HG02678 (cell line): ENCODE data around the gene CALHM6.

ENCODE experiments used
- ATAC-seq: cut with Tn5 transposase; IDR thresholded peaks from one replicate; pipeline ENCODE4 v1.9.1; 2021; ENCODE audit warnings: mild to moderate bottlenecking, moderate library complexity; ENCODE audit not compliant: unreplicated experiment

Gene CALHM6

DNA sequence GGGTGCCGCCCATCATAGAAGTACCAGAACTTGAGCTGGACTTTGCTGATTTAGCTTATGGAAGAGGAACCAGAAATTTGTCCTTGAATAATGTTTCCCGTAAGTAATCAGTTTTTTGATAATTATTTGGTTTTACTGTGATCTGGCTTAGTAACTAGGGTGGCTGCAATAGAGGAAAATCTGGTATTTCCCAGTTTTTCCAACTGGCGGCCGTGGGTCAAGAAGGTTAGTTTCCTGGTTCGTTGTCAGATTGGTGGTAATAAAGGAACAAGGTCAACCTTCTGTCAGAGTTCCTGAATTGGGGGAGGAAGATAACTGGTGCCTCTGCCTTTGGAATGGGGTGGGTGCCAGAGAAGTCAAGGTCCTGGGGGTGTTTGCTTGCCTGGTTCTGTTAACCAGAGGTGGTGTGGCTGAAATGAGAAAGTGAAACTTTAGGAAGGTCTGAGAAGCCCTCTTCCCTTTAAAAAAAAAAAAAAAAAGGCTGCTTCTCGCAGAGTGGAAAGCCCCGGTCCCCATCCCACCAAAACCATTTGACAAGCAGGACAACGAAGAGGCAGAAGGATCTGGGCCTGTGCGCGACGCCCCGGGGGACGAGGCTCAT is at the start of gene CALHM6:
CALHM6 (plus strand) TSS at position 45 of the 601 bp plus-strand sequence; CDS start at position 600, 555 bp downstream.
- ATAC-seq: no peak

DNA sequence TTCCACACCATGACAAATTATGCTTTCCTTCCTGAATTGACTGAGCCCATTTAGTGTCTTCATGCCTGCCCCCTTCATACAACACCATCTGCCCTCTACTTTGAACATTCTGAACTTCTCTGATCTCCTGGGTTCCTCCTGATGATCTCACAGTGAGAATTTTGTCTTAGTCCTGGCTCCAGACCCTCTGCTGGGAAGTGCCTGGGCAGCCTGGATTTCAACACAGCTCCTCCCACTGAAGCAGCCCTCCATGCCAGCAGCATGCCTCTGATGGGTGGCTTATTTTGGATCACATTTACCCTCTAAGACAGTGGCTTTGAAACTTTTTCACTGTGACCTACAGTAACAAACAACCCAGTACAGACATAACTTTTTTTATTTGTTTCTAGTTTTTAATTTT is 48.9 kb upstream of the CALHM6 start:
- no peak for ATAC-seq

DNA sequence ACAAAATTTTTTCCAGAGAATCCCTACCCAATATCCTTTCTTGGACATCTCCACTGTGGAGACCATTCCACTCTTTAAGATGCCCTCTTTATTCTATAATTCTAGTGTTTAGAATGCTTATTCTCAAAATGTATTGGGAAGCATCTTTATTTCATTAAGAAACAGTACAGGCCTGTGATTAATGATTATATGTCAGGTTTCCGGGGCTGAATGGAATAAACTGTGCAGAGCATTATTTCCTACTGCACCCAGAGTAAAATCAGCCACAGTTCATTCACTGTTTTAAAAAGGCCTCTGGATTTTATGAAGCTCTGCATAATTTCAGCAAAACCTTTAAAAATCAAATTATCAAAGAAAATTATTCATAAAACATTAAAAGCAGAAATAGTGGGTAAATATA is 47.8 kb upstream of the CALHM6 start:
- ATAC-seq: no peak

DNA sequence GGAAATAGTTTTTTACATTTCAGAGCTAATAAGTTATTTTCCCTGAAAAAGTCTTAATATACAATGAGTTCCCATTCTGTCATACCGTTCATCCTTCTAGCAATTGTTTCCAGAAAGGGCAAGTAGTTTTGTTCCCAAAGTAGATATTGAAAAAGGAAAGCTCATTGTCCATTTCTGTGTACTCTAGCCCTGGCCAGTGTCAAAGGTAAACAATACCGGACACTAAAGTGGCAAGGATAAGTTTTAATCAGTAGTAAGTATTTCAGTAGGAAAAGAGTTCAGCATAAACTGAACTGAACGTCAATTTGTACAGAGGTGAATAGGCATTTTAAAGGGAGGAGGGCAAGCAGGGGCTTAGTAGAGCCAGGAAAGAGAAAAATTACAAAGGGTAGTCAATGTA is 43.5 kb upstream of the CALHM6 start:
- ATAC-seq: no peak

DNA sequence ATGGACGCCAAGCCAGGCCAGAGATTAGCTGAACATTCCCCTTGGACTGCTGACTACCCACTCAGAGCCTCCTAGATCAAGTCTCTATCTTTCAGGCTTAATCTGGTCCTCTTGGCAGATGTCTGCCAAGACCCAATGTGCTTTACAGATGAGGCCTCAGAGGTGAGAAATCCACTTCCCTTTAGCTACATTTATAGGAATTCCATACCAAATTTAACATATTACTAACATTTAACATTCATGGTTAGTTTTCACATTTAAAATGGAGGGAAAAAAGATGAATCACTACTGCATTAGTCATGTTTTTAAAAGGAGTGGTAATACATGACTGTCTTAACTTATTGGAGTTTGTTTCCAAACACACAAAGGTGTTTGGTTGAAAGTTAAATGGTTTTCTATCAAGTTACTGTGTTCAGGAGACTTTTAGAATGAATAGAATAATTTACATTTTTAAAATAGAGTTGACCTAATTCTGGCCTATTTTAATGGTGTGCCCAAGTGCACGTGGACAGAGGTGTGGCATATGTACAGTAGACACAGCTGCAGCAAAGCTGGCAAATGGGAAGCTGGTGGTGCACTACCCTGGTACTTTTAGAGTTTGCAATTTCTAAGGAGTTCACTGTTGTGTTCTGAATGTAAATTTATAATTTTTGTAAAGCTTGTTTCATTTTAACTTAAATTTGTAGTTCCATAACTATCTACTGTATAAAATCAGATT is 41.9 kb upstream of the CALHM6 start:
- no peak for ATAC-seq

DNA sequence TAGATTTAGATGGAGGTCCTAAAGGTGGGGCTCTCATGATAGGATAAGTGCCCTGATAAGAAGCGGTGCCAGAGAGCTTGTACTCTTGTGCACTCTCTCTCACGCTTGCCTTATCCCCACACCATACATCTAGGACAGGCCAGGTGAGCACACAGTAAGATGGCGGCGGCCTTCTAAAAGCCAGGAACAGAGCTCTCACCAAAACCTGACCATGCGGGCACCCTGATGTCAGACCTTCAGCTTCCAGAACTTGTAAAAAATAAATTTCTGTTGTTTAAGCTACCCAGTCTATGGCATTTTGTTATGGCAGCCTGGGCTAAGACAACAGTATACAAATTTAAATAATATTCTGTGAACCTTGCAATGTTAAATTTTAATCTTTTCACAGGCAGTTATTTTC is 40.8 kb upstream of the CALHM6 start:
- no peak for ATAC-seq

DNA sequence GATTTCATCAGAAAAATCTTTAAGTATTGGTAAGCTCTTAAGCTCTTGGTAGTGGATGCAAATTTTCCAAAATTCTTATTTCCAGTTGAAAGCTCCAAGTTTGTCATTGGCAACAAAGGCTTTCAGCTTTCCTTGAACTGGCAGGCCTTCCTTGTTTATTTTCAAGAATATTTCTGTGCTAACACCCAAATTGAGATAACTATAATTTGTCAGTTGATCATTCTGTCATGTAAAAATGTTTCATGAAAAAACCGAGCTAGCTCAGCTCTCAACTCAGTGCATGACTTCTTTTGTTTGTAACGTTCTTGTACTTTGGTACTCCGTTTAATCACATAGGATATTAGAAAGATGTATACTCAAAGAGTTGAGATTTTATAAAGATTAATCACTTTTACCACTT is 38.9 kb upstream of the CALHM6 start:
- ATAC-seq: no peak

DNA sequence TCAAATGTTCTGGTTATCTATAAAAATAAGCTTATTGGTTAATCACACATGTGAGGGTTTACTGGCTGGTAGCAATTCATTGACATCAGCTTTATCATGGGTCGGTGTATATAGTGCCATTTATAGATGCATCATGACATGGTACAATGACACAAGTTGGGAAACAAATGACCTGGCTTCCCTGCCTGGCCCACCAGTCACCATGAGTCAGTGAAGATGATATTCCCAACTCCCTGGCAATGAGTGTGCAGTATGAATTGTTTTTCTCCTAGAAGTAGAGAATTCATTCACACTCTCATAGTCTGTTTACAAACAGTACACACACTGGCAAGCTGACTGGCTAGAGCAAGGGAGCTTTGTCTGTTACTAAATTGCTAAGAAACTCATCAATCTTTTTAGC is 37.2 kb upstream of the CALHM6 start:
- no peak for ATAC-seq

DNA sequence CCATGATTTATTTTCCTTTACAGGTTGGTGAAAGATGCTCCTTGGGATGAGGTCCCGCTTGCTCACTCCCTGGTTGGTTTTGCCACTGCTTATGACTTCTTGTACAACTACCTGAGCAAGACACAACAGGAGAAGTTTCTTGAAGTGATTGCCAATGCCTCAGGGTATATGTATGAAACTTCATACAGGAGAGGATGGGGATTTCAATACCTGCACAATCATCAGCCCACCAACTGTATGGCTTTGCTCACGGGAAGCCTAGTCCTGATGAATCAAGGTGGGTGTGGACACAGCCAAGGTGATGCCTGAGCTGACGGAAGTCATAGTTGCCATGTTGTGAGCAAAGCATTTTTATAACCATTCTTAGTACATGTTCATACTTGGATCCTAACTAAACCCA is 34.6 kb upstream of the CALHM6 start:
- ATAC-seq: no peak

DNA sequence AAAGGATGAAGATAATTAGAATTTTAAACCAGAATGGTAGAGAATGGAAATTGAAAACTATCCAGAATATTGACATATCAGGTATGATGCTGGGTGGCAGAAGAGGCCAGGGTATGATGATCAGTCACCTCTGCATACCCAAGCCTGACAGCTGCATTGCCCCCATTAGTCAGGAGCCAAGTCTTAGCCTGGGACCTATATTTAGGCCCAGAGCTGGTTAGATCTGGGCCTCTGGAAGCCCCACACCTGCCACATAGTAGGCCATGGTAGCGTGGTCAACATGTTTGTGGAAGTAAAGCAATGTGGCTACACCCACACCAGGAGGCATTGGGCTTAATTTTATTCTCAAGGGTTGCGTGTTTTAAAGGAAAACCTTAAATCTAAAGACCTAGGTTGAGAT is 32.1 kb upstream of the CALHM6 start:
- no peak for ATAC-seq

DNA sequence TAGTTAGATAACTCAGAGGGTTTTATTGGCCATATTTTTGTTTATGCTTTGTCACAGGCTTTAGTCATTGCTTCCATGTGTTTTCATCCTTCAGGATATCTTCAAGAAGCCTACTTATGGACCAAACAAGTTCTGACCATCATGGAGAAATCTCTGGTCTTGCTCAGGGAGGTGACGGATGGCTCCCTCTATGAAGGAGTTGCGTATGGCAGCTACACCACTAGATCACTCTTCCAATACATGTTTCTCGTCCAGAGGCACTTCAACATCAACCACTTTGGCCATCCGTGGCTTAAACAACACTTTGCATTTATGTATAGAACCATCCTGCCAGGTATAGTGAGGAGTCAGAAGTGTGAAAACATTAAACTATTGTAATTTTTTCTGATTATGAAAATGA is 30.3 kb upstream of the CALHM6 start:
- no peak for ATAC-seq

DNA sequence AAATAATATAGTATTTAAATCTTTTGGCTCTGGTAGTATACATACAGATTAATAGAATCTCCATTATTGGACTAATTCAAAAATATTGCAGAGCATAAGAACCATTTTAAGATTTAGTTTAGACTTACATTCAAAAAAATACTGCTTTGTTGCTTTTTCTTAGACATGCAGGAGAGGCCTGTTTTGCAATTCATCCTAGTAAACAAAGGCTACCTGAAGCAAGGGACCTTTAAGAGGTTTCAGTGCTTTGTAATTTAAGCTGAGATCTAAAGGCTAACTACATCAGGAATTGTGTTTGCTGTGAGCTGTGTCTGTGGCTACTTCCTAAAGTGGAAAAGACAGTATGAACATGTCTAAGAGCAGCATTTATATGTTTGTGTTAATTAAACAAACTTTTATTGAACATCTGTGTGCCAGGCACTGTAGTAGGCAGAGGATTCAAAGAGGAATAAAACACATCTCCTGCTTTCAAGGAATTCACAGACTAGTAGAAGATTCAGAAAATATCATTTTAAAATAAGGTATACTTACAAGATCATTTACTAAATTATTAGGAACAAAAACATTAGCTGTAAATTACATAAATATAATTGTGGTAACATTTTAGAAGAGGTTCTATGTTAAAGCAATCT is 29.1 kb upstream of the CALHM6 start:
- ATAC-seq: no peak

DNA sequence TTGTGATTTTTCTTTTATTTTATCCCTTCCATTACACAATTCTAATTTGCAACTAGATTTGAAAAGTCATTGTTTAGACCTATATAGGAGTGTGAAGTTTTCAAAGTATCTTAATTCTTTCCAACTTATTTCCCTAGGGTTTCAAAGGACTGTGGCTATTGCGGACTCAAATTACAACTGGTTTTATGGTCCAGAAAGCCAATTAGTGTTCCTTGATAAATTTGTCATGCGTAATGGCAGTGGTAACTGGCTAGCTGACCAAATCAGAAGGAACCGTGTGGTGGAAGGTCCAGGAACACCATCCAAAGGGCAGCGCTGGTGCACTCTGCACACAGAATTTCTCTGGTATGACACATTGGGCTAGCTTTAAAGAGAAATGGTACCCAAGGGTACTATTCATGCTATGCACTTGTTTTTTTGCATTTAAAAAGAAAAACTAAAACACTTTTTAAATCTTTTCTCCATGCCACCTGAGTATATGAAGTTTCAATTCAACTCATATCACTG is 27.9 kb upstream of the CALHM6 start:
- ATAC-seq: no peak

DNA sequence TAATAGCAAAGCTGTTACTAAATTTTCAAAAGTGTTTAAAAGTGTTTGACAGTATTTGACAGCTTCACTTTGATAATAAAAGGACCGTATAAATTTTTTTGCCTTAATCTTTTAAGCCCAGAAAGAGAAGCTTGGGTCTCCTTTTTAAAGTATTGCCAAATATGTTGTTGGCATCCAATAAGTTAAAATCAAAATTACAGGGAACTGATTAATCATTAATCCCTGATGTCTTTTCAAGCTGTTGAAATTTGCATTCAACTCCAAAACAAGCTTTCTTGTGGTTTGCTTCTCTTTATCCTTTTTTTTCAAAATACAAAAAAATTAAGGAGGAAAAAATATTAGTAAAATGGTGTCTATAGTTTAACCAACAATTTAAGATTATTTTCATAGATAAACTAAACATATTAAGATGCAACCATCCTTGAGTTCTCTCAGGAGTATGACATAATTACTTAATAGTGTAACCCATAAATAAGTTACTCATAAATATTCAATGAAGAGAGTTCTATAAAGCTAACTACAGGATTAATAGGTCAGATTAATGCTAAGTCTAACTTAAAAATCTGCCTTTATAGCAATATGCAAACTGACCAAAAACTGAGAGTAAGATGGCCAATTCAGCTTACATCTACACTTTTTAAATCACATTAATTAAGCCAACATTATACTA is 27.0 kb upstream of the CALHM6 start:
- ATAC-seq: no peak

DNA sequence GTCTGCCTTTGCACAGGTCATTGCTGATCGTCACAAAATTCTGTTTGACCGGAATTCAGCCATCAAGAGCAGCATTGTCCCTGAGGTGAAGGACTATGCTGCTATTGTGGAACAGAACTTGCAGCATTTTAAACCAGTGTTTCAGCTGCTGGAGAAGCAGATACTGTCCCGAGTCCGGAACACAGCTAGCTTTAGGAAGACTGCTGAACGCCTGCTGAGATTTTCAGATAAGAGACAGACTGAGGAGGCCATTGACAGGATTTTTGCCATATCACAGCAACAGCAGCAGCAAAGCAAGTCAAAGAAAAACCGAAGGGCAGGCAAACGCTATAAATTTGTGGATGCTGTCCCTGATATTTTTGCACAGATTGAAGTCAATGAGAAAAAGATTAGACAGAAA is 24.6 kb upstream of the CALHM6 start:
- ATAC-seq: no peak

DNA sequence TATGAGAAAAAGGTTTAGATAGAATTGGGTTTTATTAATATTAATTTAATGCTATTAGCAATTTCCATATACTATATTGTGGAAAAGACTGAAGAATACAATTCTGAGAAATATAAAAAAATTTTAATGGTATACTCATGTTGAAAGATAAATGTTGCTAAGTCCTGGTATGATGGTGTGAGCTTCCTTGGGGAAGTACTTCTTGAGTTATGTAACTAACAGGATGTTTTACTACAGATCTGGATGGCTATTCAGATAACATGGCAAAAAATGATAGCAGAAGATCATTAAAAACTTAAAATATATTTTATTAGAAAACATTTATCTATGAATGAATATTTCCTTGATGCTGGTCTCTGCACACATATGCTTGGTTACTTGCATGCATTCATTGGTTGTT is 23.5 kb upstream of the CALHM6 start:
- ATAC-seq: no peak

DNA sequence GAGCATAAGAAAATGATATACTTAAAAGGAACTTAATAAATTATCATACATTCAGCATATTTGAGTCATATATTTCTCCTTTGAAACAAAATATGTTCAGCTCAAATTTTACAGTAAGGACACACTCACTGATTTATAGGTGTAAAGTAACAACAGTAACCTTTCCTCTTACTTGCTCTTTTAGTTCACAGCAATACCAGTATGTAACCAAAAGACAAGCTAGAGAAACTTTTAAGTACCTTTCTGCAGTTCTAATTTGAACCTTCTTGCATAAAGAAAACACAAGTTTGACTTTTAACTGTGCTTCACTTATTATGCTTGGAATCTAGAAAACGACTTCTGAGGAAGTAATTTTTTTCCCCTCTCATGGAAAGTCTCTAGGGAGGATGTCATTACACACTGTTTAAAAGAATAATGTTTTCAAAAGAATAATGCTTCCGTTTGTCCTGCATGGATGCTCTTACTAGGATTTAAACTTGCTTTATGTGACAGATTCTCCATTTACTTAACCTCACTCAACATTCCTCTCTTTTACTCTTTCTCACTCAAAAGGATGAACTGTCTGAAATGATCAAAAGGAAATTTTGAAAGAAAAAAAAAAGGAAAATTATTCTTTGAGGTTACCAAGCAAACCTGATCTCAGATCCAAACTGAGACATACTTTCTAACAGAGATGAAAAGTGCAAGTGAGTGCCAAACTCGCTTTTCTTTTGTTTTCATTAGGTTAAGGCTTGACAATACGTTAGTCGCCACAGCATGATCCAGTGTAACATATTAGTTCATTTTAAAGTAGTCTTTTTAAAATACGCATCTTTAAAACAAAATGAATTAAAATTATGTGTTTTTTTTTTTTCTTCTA is 22.4 kb upstream of the CALHM6 start:
- ATAC-seq: no peak

DNA sequence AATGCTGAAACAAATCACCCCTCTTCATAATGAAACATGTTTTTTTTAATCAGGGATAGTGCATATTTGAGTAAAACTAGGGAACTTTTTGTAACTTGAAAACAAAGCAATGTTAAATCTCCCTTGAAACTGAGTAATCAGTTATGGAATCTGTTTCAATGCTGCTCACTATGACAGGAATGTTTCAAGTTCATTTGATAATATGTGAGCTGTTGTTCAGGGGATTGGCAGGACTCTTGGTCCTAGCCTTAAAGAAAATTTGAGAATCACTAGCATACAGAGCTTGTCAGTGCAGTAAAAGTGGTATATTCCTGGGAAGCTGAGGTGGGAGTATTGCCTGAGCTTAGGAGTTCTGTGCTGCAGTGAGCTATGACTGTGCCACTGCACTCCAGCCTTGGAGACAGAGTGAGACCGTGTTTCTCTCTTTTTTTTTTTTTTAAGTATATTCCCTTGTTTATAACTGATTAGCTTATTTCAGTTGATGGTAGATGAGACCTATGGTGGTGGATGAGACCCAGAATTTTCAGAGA is 21.6 kb upstream of the CALHM6 start:
- ATAC-seq: no peak

DNA sequence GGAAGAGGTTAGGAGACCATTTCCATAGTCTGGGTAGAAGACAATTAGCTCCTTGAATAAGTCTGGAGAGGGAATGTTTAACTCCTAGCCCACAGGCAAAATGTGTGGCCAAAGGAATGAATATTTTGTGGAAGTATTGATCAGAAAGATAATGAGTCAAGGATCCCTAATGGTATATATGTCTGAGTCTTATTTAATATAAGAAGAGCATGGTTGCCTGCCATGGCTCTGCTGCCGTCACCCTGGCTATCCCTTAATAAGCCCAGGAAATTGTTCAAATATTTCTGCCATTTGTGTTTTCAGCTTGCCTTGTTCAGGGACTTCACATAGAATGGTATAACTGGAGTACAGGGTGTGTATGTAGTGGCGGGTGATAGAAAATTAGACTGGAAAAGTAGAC is 18.1 kb upstream of the CALHM6 start:
- no peak for ATAC-seq

DNA sequence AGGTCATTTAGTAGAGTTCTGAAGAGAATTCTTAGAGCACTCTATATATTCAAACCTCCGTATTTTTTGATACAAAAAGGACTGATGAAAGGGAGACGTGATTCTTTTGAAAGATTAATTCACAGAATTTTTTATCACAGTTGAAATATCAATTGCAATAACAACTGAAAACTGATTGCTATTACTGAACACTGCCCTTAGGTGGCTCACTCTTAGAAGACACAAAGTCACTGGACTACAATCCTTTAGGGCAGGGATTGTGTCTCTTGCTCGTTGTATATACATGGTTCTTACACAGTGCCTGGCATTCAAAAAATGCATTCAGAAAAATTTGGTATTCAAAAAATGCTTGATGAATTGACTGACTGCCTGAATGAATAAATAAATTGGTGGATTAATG is 17.1 kb upstream of the CALHM6 start:
- peak; percentile 47 for ATAC-seq

DNA sequence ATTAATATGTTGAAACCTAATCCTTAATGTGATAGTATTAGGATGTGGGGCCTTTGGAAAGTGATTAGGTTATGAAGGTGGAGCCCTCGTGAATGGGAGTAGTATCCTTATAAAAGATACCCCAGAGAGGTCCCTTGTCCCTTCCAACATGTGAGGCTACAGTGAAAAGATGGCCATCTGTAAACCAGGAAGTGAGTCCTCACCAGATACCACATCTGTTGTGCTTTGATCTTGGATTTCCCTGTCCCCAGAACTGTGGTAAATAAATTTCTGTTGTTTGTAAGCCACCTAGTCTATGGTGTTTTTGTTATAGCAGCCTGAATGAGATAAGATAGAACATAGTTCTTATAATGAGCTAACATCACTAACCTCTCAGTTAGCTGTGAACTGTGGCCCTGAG is 16.6 kb upstream of the CALHM6 start:
- ATAC-seq: no peak
